Lung (tissue), 12 donors: ENCODE data around the gene C9orf72. TPM values are rescaled to one million over a fixed set of nuclear protein-coding genes. Genes with fewer than 3 reads are reported as not detected.

Experiments
- ATAC-seq: fragments of 200-7000 bp; cut with Tn5 transposase; one replicate; pipeline ENCODE4 v1.9.1; 2020; ENCODE audit warnings: moderate number of reproducible peaks; ENCODE audit not compliant: insufficient read depth, low FRiP score
- DNase-seq, 3 donors: peaks; one replicate each; pipeline ENCODE4 v3.0.0-alpha.2; 2013 to 2017
- H3K27ac ChIP-seq, 2 donors: one replicate each; pipeline ENCODE4 v1.5.1; 2013; ENCODE audit warnings: mild to moderate bottlenecking in 2 of 2, moderate library complexity in 2 of 2, control low read depth in 1 of 2, inconsistent platforms in 1 of 2, low read depth in 1 of 2, low read length in 1 of 2
- H3K27me3 ChIP-seq, 3 donors: one replicate each; pipeline ENCODE4 v1.5.1; 2013; ENCODE audit warnings: low read length in 2 of 3; ENCODE audit not compliant: control insufficient read depth in 3 of 3, insufficient read depth in 3 of 3
- H3K36me3 ChIP-seq, 4 donors: one replicate each; pipeline ENCODE4 v1.5.1; 2013; ENCODE audit warnings: low read length in 4 of 4, mild to moderate bottlenecking in 1 of 4, moderate library complexity in 1 of 4; ENCODE audit not compliant: control insufficient read depth in 4 of 4, insufficient read depth in 4 of 4
- H3K4me1 ChIP-seq, 5 donors: one replicate each; pipeline ENCODE4 v1.5.1; 2013; ENCODE audit warnings: low read length in 5 of 5, mild to moderate bottlenecking in 2 of 5, moderate library complexity in 1 of 5; ENCODE audit not compliant: control insufficient read depth in 5 of 5, insufficient read depth in 5 of 5
- H3K4me3 ChIP-seq: one replicate; pipeline ENCODE4 v1.5.1; 2013; ENCODE audit warnings: mild to moderate bottlenecking, control low read depth, moderate library complexity
- H3K9ac ChIP-seq, 2 donors: one replicate each; pipeline ENCODE4 v1.5.1; 2013; ENCODE audit warnings: low read length in 2 of 2, control low read depth in 1 of 2; ENCODE audit not compliant: insufficient read depth in 1 of 2
- H3K9me3 ChIP-seq, 4 donors: one replicate each; pipeline ENCODE4 v1.5.1; 2013; ENCODE audit warnings: low read length in 3 of 4, mild to moderate bottlenecking in 1 of 4, moderate library complexity in 1 of 4; ENCODE audit not compliant: control insufficient read depth in 4 of 4, insufficient read depth in 3 of 4
- CTCF ChIP-seq: IDR thresholded peaks from 2 replicates; pipeline ENCODE4 v1.5.1; 2012; ENCODE audit warnings: mild to moderate bottlenecking; ENCODE audit errors: control extremely low read depth, extremely low read depth
- WGBS, 2 donors: extraction: QIAGEN DNeasy Blood & Tissue Kit; methylation state at CpG; one replicate each; pipeline ENCODE4 v1.1.7; 2013; 5-methylcytosine and 5-hydroxymethylcytosine counted together
- polyA plus RNA-seq, 2 donors: library from polyadenylated mRNA; stranded (reverse); fragments of 200-250 nt; gene quantifications; one replicate each; pipeline ENCODE4 v1.2.1, GENCODE V29; 2013
- total RNA-seq, 2 donors: library from RNA; depleted of rRNA in 1 of 2; stranded (reverse); fragments of >200 nt in 1 of 2; gene quantifications; one replicate each; pipeline ENCODE4 v1.2.1, GENCODE V29; 2014 to 2021
- donor health status: control.
- donor health status: control.
- donor health status: Bipolar disorder and iron deficiency.
- donor health status: healthy.
- donor health status: DM: yes; HTN: yes; CAD: no.

The C9orf72 gene
- total and polyA plus RNA-seq, 4 donors, result 14.4 to 59.6 (median 23.5) TPM

GRCh38 chr9:27586304-27586703 lies 13.0 kb upstream of the C9orf72 start:
- Histone ChIP-seq H3K9me3 (peaks cover 0 to 4% (median 0%) of the 10 kb centered on the region in 4 donors), H3K27me3 (no peaks in the 10 kb centered on the region), H3K9ac (no peak overlapping the region), H3K27ac (no peak overlapping the region), H3K36me3 (no peaks in the 10 kb centered on the region), H3K4me1 (no peaks in the 10 kb centered on the region), H3K4me3 (no peak overlapping the region)
- DNase-seq (no peak), ATAC-seq (no peak)
- WGBS, 2 donors, result 69 to 77% methylated on average over 3 of the region's 3 CpGs
- no peak for TF ChIP-seq CTCF

GRCh38 chr9:27584931-27585330 lies 11.7 kb upstream of the C9orf72 start:
- Histone ChIP-seq H3K36me3 (no peaks in the 10 kb centered on the region), H3K4me3 (no peak overlapping the region), H3K27ac (no peak overlapping the region), H3K9ac (no peak overlapping the region), H3K27me3 (no peaks in the 10 kb centered on the region), H3K4me1 (no peaks in the 10 kb centered on the region), H3K9me3 (peaks cover 0 to 4% (median 0%) of the 10 kb centered on the region in 4 donors)
- ATAC-seq (no peak), DNase-seq (no peak)
- TF ChIP-seq CTCF, result no peak

GRCh38 chr9:27582794-27583193 lies 9.5 kb upstream of the C9orf72 start:
- H3K27ac ChIP-seq, result no peak overlapping the region
- no peaks in the 10 kb centered on the region for H3K27me3 ChIP-seq
- no peak for TF ChIP-seq CTCF
- H3K36me3 ChIP-seq, result no peaks in the 10 kb centered on the region
- no peaks in the 10 kb centered on the region for H3K9me3 ChIP-seq
- ATAC-seq (no peak), DNase-seq (no peak)
- no peak overlapping the region for H3K9ac ChIP-seq
- H3K4me3 ChIP-seq, result no peak overlapping the region
- WGBS, 2 donors, result 70 to 88% methylated on average over 2 of the region's 2 CpGs
- no peaks in the 10 kb centered on the region for H3K4me1 ChIP-seq

- H3K9me3 ChIP-seq, result no peaks in the 10 kb centered on the region
- no peak overlapping the region for H3K4me3 ChIP-seq
- no peaks in the 10 kb centered on the region for H3K4me1 ChIP-seq
- H3K36me3 ChIP-seq, result no peaks in the 10 kb centered on the region
- DNase-seq, result no peak
- H3K9ac ChIP-seq, result no peak overlapping the region
- TF ChIP-seq CTCF, result no peak
- WGBS, 2 donors, result 31 to 72% methylated on average over 1 of the region's 1 CpG
- H3K27me3 ChIP-seq, result no peaks in the 10 kb centered on the region
- no peak for ATAC-seq
- H3K27ac ChIP-seq, result no peak overlapping the region
These were observed 8.5 kb upstream of the C9orf72 start for GRCh38 chr9:27581826-27582225.
